GM18520 (cell line): ENCODE results near the gene SERBP1.
A peak's percentile ranks its signal among the peaks of the same experiment; 100 is the strongest.
"Not testable (repeated sequence)": the region's sequence is repeated elsewhere in the genome, so short reads cannot be mapped to it uniquely, and the experiment has no call there.

ENCODE experiments used
- ATAC-seq: cut with Tn5 transposase; IDR thresholded peaks from one replicate; pipeline ENCODE4 v1.9.1; 2021; ENCODE audit not compliant: unreplicated experiment

The SERBP1 gene

GRCh38 chr1:67441183-67441582 is 11.0 kb upstream of the SERBP1 start:
- ATAC-seq, result no peak

- ATAC-seq, result no peak
These were observed 10.1 kb upstream of the SERBP1 start for GRCh38 chr1:67440339-67440738.

- no peak for ATAC-seq
These were observed 9.3 kb upstream of the SERBP1 start for GRCh38 chr1:67439277-67440029.

GRCh38 chr1:67437961-67438360 is 7.8 kb upstream of the SERBP1 start:
- no peak for ATAC-seq

- ATAC-seq, result no peak
These were observed 6.4 kb upstream of the SERBP1 start for GRCh38 chr1:67436511-67437055.

GRCh38 chr1:67434491-67434890 is 4.3 kb upstream of the SERBP1 start:
- no peak for ATAC-seq

- ATAC-seq, result no peak
These were observed 3.6 kb upstream of the SERBP1 start for GRCh38 chr1:67433837-67434236.

GRCh38 chr1:67432745-67433144 is 2.5 kb upstream of the SERBP1 start:
- no peak for ATAC-seq

GRCh38 chr1:67431869-67432578 is 1.8 kb upstream of the SERBP1 start:
- no peak for ATAC-seq

GRCh38 chr1:67431156-67431765 is 1.1 kb upstream of the SERBP1 start:
- ATAC-seq, result peak; percentile 11

GRCh38 chr1:67429528-67430357 is 459 bp downstream of the SERBP1 start:
- no peak for ATAC-seq

- ATAC-seq, result no peak
These were observed 1.1 kb downstream of the SERBP1 start for GRCh38 chr1:67429011-67429527.

- no peak for ATAC-seq
These were observed 2.3 kb downstream of the SERBP1 start for GRCh38 chr1:67427947-67428346.

- ATAC-seq, result no peak
These were observed 2.7 kb downstream of the SERBP1 start for GRCh38 chr1:67427465-67427864.

GRCh38 chr1:67420835-67421492 is 9.2 kb downstream of the SERBP1 start:
- no peak for ATAC-seq

GRCh38 chr1:67418839-67419586 is 11.2 kb downstream of the SERBP1 start:
- no peak for ATAC-seq

- ATAC-seq, result not testable (repeated sequence)
These were observed 12.5 kb downstream of the SERBP1 start for GRCh38 chr1:67417733-67418132.

- no peak for ATAC-seq
These were observed 15.2 kb downstream of the SERBP1 start for GRCh38 chr1:67415041-67415440.

GRCh38 chr1:67414574-67414973 is 15.6 kb downstream of the SERBP1 start:
- ATAC-seq, result no peak
